A673 (cell line): ENCODE results near the gene LRRC70.

Experiments used
- EZH2 ChIP-seq: fragments of 200-600 bp; sonication (generic); IDR thresholded peaks from 2 replicates; pipeline ENCODE4 v1.6.1; 2017; ENCODE audit warnings: borderline replicate concordance, low read depth, mild to moderate bottlenecking, mixed read lengths, antibody characterized with exemption, low read length; ENCODE audit not compliant: poor library complexity, severe bottlenecking
- TF ChIP-seq, protein P1 (sequence below): fragments of 300-800, 200-600 bp; sonication (generic); conservative IDR thresholded peaks from 2 replicates; pipeline ENCODE4 v1.5.1; 2017; ENCODE audit warnings: low read depth, mild to moderate bottlenecking, antibody characterized with exemption, low read length, moderate library complexity, mixed read lengths

DNA sequence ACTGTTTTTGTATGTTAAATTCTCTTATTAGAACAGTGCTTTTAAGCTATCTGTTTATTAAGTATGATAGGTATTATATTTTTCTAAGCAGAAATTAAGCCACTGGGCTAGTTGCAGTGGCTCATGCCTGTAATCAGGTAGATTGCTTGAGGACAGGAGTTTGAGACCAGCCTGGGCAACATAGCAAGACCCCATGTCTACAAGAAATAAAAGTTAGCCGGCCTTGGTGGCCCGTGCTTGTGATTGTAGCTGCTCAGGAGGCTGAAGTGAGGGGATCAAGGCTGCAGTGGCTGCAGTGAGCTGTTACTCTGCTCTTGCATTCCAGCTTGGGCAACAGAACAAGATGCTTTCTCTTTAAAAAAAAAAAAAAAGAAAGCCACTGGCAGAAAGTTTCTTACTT, 45.0 kb upstream of the LRRC70 start:
- TF ChIP-seq, protein P1, sequence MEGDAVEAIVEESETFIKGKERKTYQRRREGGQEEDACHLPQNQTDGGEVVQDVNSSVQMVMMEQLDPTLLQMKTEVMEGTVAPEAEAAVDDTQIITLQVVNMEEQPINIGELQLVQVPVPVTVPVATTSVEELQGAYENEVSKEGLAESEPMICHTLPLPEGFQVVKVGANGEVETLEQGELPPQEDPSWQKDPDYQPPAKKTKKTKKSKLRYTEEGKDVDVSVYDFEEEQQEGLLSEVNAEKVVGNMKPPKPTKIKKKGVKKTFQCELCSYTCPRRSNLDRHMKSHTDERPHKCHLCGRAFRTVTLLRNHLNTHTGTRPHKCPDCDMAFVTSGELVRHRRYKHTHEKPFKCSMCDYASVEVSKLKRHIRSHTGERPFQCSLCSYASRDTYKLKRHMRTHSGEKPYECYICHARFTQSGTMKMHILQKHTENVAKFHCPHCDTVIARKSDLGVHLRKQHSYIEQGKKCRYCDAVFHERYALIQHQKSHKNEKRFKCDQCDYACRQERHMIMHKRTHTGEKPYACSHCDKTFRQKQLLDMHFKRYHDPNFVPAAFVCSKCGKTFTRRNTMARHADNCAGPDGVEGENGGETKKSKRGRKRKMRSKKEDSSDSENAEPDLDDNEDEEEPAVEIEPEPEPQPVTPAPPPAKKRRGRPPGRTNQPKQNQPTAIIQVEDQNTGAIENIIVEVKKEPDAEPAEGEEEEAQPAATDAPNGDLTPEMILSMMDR, result no peak
- no peak for TF ChIP-seq EZH2
